IPS-15b (cell line): Measurements from ENCODE around the gene GPAM.

Experiments used
- H3K27me3 ChIP-seq: one replicate; pipeline ENCODE4 v1.6.1; 2013; ENCODE audit warnings: low read length; ENCODE audit not compliant: control insufficient read depth, insufficient read depth
- H3K36me3 ChIP-seq: one replicate; pipeline ENCODE4 v1.6.1; 2013; ENCODE audit warnings: low read length; ENCODE audit not compliant: control insufficient read depth, insufficient read depth
- H3K4me1 ChIP-seq: one replicate; pipeline ENCODE4 v1.6.1; 2013; ENCODE audit warnings: mild to moderate bottlenecking, low read length; ENCODE audit not compliant: control insufficient read depth, insufficient read depth
- H3K4me3 ChIP-seq: one replicate; pipeline ENCODE4 v1.5.1; 2013; ENCODE audit warnings: low read depth, low read length
- H3K9ac ChIP-seq: one replicate; pipeline ENCODE4 v1.6.1; 2013; ENCODE audit warnings: low read depth, mild to moderate bottlenecking, low read length
- H3K9me3 ChIP-seq: one replicate; pipeline ENCODE4 v1.6.1; 2013; ENCODE audit warnings: mild to moderate bottlenecking, low read length; ENCODE audit not compliant: control insufficient read depth, insufficient read depth

GPAM gene

GRCh38 chr10:112224933-112225529 lies 41.5 kb upstream of the GPAM start:
- no peaks in the 10 kb centered on the region for H3K27me3 ChIP-seq
- H3K4me1 ChIP-seq = no peaks in the 10 kb centered on the region
- no peak overlapping the region for H3K9ac ChIP-seq
- H3K36me3 ChIP-seq = no peaks in the 10 kb centered on the region
- no peaks in the 10 kb centered on the region for H3K9me3 ChIP-seq
- H3K4me3 ChIP-seq = no peak overlapping the region

GRCh38 chr10:112223725-112224124 lies 40.2 kb upstream of the GPAM start:
- Histone ChIP-seq H3K9me3 (no peaks in the 10 kb centered on the region), H3K4me1 (no peaks in the 10 kb centered on the region), H3K27me3 (no peaks in the 10 kb centered on the region), H3K36me3 (no peaks in the 10 kb centered on the region), H3K9ac (no peak overlapping the region), H3K4me3 (no peak overlapping the region)

- H3K4me1 ChIP-seq = no peaks in the 10 kb centered on the region
- no peaks in the 10 kb centered on the region for H3K36me3 ChIP-seq
- no peaks in the 10 kb centered on the region for H3K27me3 ChIP-seq
- H3K9ac ChIP-seq = no peak overlapping the region
- no peaks in the 10 kb centered on the region for H3K9me3 ChIP-seq
- H3K4me3 ChIP-seq = no peak overlapping the region
Measured at GRCh38 chr10:112222799-112223198, 39.2 kb upstream of the GPAM start.

GRCh38 chr10:112221545-112221944 lies 38.0 kb upstream of the GPAM start:
- H3K9me3 ChIP-seq = no peaks in the 10 kb centered on the region
- H3K4me1 ChIP-seq = no peaks in the 10 kb centered on the region
- H3K36me3 ChIP-seq = no peaks in the 10 kb centered on the region
- H3K4me3 ChIP-seq = no peak overlapping the region
- no peaks in the 10 kb centered on the region for H3K27me3 ChIP-seq
- no peak overlapping the region for H3K9ac ChIP-seq

- no peaks in the 10 kb centered on the region for H3K9me3 ChIP-seq
- H3K27me3 ChIP-seq = no peaks in the 10 kb centered on the region
- no peak overlapping the region for H3K4me3 ChIP-seq
- no peak overlapping the region for H3K9ac ChIP-seq
- no peaks in the 10 kb centered on the region for H3K36me3 ChIP-seq
- H3K4me1 ChIP-seq = no peaks in the 10 kb centered on the region
Measured at GRCh38 chr10:112218960-112219359, 35.4 kb upstream of the GPAM start.

- H3K36me3 ChIP-seq = no peaks in the 10 kb centered on the region
- no peaks in the 10 kb centered on the region for H3K27me3 ChIP-seq
- no peaks in the 10 kb centered on the region for H3K9me3 ChIP-seq
- no peak overlapping the region for H3K9ac ChIP-seq
- no peaks in the 10 kb centered on the region for H3K4me1 ChIP-seq
- H3K4me3 ChIP-seq = no peak overlapping the region
Measured at GRCh38 chr10:112218036-112218390, 34.4 kb upstream of the GPAM start.

GRCh38 chr10:112217386-112218035 lies 33.9 kb upstream of the GPAM start:
- Histone ChIP-seq H3K27me3 (no peaks in the 10 kb centered on the region), H3K9me3 (no peaks in the 10 kb centered on the region), H3K4me3 (no peak overlapping the region), H3K36me3 (no peaks in the 10 kb centered on the region), H3K9ac (no peak overlapping the region), H3K4me1 (no peaks in the 10 kb centered on the region)

- no peaks in the 10 kb centered on the region for H3K36me3 ChIP-seq
- H3K4me1 ChIP-seq = no peaks in the 10 kb centered on the region
- H3K9me3 ChIP-seq = no peaks in the 10 kb centered on the region
- H3K9ac ChIP-seq = no peak overlapping the region
- H3K4me3 ChIP-seq = no peak overlapping the region
- no peaks in the 10 kb centered on the region for H3K27me3 ChIP-seq
Measured at GRCh38 chr10:112216966-112217365, 33.4 kb upstream of the GPAM start.

- H3K36me3 ChIP-seq = no peaks in the 10 kb centered on the region
- no peak overlapping the region for H3K4me3 ChIP-seq
- no peak overlapping the region for H3K9ac ChIP-seq
- no peaks in the 10 kb centered on the region for H3K27me3 ChIP-seq
- H3K4me1 ChIP-seq = no peaks in the 10 kb centered on the region
- H3K9me3 ChIP-seq = no peaks in the 10 kb centered on the region
Measured at GRCh38 chr10:112216151-112216550, 32.6 kb upstream of the GPAM start.

GRCh38 chr10:112215342-112215774 lies 31.8 kb upstream of the GPAM start:
- Histone ChIP-seq H3K36me3 (no peaks in the 10 kb centered on the region), H3K9ac (no peak overlapping the region), H3K4me1 (no peaks in the 10 kb centered on the region), H3K4me3 (no peak overlapping the region), H3K9me3 (no peaks in the 10 kb centered on the region), H3K27me3 (no peaks in the 10 kb centered on the region)

- Histone ChIP-seq H3K4me3 (no peak overlapping the region), H3K9ac (no peak overlapping the region), H3K4me1 (no peaks in the 10 kb centered on the region), H3K9me3 (no peaks in the 10 kb centered on the region), H3K36me3 (no peaks in the 10 kb centered on the region), H3K27me3 (no peaks in the 10 kb centered on the region)
Measured at GRCh38 chr10:112214298-112214926, 30.8 kb upstream of the GPAM start.

- Histone ChIP-seq H3K4me3 (no peak overlapping the region), H3K27me3 (no peaks in the 10 kb centered on the region), H3K4me1 (no peaks in the 10 kb centered on the region), H3K36me3 (no peaks in the 10 kb centered on the region), H3K9ac (no peak overlapping the region), H3K9me3 (no peaks in the 10 kb centered on the region)
Measured at GRCh38 chr10:112213836-112214235, 30.3 kb upstream of the GPAM start.
